Loucy (cell line): ENCODE measurements around the gene SYT8.

ENCODE experiments used
- EZH2phosphoT487 ChIP-seq: fragments of 200-600 bp; IDR thresholded peaks from 2 replicates; pipeline ENCODE4 v1.6.1; 2018; ENCODE audit warnings: antibody characterized with exemption, mild to moderate bottlenecking, moderate library complexity, borderline replicate concordance
- TF ChIP-seq, protein P1 (sequence below): fragments of 200-600 bp; sonication (generic); conservative IDR thresholded peaks from 2 replicates; pipeline ENCODE4 v1.5.1; 2014; ENCODE audit warnings: mild to moderate bottlenecking, antibody characterized with exemption, low read length

DNA sequence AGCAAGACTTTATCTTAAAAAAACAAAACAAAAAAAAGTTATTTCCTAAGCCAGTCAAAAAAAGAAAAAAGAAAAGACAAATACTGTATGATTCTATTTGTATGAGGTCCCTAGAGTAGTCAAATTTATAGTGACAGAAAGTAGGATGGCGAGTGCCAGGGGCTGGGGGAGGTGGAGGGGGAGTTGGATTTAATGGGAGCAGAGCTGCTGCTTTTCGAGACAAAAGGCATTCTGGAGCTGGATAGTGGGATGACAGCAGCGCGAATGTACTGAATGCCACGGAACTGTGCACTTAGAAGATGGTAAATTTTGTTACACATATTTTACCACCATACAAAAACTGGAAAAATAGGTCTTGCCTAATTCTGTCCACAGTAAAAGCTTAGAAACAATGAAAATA lies 17.8 kb upstream of the SYT8 start:
- TF ChIP-seq, protein P1, sequence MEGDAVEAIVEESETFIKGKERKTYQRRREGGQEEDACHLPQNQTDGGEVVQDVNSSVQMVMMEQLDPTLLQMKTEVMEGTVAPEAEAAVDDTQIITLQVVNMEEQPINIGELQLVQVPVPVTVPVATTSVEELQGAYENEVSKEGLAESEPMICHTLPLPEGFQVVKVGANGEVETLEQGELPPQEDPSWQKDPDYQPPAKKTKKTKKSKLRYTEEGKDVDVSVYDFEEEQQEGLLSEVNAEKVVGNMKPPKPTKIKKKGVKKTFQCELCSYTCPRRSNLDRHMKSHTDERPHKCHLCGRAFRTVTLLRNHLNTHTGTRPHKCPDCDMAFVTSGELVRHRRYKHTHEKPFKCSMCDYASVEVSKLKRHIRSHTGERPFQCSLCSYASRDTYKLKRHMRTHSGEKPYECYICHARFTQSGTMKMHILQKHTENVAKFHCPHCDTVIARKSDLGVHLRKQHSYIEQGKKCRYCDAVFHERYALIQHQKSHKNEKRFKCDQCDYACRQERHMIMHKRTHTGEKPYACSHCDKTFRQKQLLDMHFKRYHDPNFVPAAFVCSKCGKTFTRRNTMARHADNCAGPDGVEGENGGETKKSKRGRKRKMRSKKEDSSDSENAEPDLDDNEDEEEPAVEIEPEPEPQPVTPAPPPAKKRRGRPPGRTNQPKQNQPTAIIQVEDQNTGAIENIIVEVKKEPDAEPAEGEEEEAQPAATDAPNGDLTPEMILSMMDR = no peak
- TF ChIP-seq EZH2phosphoT487 = no peak
